ENCODE data around the gene ARL3. TPM values are rescaled to one million over a fixed set of nuclear protein-coding genes. Genes with fewer than 3 reads are reported as not detected.
A peak's percentile ranks its signal among the peaks of the same experiment; 100 is the strongest.

Gene ARL3
- total RNA-seq, 1 donor from 2014 or later: 18.2 TPM

DNA sequence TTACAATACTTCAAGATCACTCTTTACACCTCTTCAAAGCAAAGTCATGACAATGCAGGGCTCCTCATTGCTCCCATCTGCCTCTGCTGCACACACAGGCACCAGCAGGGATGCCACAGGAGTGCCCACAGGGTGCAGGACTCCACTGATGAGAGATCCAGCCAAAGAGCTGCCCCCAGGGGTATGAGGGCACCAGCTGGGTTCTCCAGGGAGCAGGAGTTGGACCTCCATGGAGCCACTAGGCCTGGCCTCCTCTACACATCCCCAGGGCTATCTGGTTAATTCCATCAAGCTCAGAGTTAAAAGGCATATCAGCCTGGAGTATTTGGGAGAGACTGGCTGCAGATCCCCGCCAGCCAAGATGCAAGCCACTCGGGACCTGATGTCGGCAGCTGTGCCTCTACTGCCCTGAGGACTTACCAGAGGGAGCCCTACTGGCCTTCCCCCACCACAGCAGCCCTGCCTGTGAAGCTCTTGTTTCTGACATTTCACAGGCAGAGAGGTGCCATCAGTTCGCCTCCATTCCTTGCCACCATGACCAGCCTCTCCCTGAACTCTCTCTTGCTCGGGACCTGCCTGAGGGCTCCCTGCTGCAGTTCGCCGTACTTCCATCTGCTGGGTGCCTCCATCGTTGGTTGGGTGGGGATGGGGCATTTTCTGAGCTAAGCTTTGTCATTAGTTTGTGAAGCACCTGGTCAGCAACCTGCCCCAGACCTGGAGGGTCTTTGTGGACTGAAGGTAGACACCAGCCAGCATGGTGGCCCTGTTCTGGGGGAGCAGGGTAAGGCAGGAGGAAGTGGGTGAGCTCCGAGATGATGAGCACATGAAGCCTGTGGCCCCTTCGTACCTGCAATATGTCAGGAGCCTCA lies 82.4 kb downstream of the ARL3 start:
- H3K9me3 ChIP-seq (ENCODE audit: insufficient read depth, low read depth, low read length): no peaks in the 10 kb centered on the region
- peaks cover 62% of the 10 kb centered on the region for H3K4me1 ChIP-seq (ENCODE audit: insufficient read depth, low read length)
- H4K20me1 ChIP-seq (ENCODE audit: insufficient read depth, low read length): no peaks in the 10 kb centered on the region
- H3K27ac ChIP-seq (ENCODE audit: low read depth, low read length): no peak overlapping the region
- no peaks in the 10 kb centered on the region for H3K36me3 ChIP-seq (ENCODE audit: insufficient read depth, low read length)
- Mint-ChIP-seq H3K27me3 (ENCODE audit: low read depth, unreplicated experiment) (no peaks in the 10 kb centered on the region), H3K27ac (ENCODE audit: unreplicated experiment) (peak overlapping the region; percentile 31), H3K9me3 (ENCODE audit: unreplicated experiment) (no peaks in the 10 kb centered on the region), H3K4me1 (ENCODE audit: low read depth, unreplicated experiment) (peaks cover 76% of the 10 kb centered on the region), H3K4me3 (ENCODE audit: unreplicated experiment) (peak overlapping the region; percentile 6), H3K36me3 (ENCODE audit: low read depth, unreplicated experiment) (no peaks in the 10 kb centered on the region)
- H3K4me3 ChIP-seq (ENCODE audit: insufficient read depth, low read depth, low read length): no peak overlapping the region
- H2AFZ ChIP-seq (ENCODE audit: low read depth, low read length): no peak overlapping the region
- H3K79me2 ChIP-seq (ENCODE audit: insufficient read depth, low read length): no peaks in the 10 kb centered on the region
- H3K4me2 ChIP-seq (ENCODE audit: low read length): peak overlapping the region; percentile 64
- H3K27me3 ChIP-seq (ENCODE audit: insufficient read depth, low read length): no peaks in the 10 kb centered on the region
- H3K9ac ChIP-seq (ENCODE audit: low read length): no peak overlapping the region
- no peak for TF ChIP-seq EZH2 (IDR thresholded peaks at IDR 0.05; ENCODE audit: insufficient read depth, low read length)
- TF ChIP-seq, protein P1, sequence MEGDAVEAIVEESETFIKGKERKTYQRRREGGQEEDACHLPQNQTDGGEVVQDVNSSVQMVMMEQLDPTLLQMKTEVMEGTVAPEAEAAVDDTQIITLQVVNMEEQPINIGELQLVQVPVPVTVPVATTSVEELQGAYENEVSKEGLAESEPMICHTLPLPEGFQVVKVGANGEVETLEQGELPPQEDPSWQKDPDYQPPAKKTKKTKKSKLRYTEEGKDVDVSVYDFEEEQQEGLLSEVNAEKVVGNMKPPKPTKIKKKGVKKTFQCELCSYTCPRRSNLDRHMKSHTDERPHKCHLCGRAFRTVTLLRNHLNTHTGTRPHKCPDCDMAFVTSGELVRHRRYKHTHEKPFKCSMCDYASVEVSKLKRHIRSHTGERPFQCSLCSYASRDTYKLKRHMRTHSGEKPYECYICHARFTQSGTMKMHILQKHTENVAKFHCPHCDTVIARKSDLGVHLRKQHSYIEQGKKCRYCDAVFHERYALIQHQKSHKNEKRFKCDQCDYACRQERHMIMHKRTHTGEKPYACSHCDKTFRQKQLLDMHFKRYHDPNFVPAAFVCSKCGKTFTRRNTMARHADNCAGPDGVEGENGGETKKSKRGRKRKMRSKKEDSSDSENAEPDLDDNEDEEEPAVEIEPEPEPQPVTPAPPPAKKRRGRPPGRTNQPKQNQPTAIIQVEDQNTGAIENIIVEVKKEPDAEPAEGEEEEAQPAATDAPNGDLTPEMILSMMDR (IDR thresholded peaks at IDR 0.05; ENCODE audit: insufficient read depth, low read depth, low read length): no peak
- FAIRE-seq (no peak), DNase-seq (ENCODE audit: low read depth) (no peak)

DNA sequence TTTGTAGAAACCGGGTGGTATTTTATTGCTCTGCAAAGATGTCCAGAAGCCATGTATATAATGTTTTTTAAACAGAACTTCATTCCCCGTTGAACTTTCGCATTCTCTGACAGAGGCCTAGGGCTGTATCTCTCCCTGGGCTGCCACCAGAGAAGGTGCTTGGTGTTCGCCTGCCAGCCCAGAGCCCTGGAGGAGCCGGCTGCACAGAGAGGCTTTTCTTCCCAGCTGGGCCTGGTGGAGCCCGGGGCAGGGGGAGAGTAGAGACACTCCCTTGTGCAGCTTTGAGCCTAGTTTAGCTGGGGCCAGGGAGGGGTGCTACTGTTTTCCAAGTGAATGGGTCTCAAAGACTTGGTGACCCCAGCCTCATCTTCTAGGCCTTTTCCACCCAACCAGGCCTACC lies 83.5 kb downstream of the ARL3 start:
- Histone ChIP-seq H3K9me3 (ENCODE audit: insufficient read depth, low read depth, low read length) (no peaks in the 10 kb centered on the region), H3K4me2 (ENCODE audit: low read length) (peak overlapping the region; percentile 66), H3K36me3 (ENCODE audit: insufficient read depth, low read length) (no peaks in the 10 kb centered on the region), H3K9ac (ENCODE audit: low read length) (no peak overlapping the region), H3K79me2 (ENCODE audit: insufficient read depth, low read length) (no peaks in the 10 kb centered on the region), H3K27ac (ENCODE audit: low read depth, low read length) (peak overlapping the region; percentile 96), H2AFZ (ENCODE audit: low read depth, low read length) (no peak overlapping the region), H3K4me1 (ENCODE audit: insufficient read depth, low read length) (peaks cover 66% of the 10 kb centered on the region), H3K27me3 (ENCODE audit: insufficient read depth, low read length) (no peaks in the 10 kb centered on the region), H3K4me3 (ENCODE audit: insufficient read depth, low read depth, low read length) (no peak overlapping the region), H4K20me1 (ENCODE audit: insufficient read depth, low read length) (no peaks in the 10 kb centered on the region)
- FAIRE-seq: no peak
- Mint-ChIP-seq H3K9me3 (ENCODE audit: unreplicated experiment) (no peaks in the 10 kb centered on the region), H3K27ac (ENCODE audit: unreplicated experiment) (no peak overlapping the region), H3K27me3 (ENCODE audit: low read depth, unreplicated experiment) (no peaks in the 10 kb centered on the region), H3K4me3 (ENCODE audit: unreplicated experiment) (no peak overlapping the region), H3K36me3 (ENCODE audit: low read depth, unreplicated experiment) (no peaks in the 10 kb centered on the region), H3K4me1 (ENCODE audit: low read depth, unreplicated experiment) (peaks cover 86% of the 10 kb centered on the region)
- TF ChIP-seq, protein P1 (IDR thresholded peaks at IDR 0.05; ENCODE audit: insufficient read depth, low read depth, low read length): no peak
- no peak for TF ChIP-seq EZH2 (IDR thresholded peaks at IDR 0.05; ENCODE audit: insufficient read depth, low read length)
- no peak for DNase-seq (ENCODE audit: low read depth)

Measured in astrocyte (in vitro differentiated cells and primary cell).